ENCODE data around the gene NINL. TPM values are rescaled to one million over a fixed set of nuclear protein-coding genes. Genes with fewer than 3 reads are reported as not detected.

Gene NINL
- total and polyA plus RNA-seq, 4 donors: 1.9 to 3.6 (median 2.8) TPM

- no peak overlapping the region for H3K27ac ChIP-seq (ENCODE audit: low read depth in 1 of 2, low read length in 2 of 2)
- no peak overlapping the region for H3K9ac ChIP-seq (ENCODE audit: low read depth in 1 of 2, low read length in 2 of 2)
- H3K4me3 ChIP-seq (ENCODE audit: low read depth in 1 of 3, low read length in 3 of 3): no peak overlapping the region
- no peaks in the 10 kb centered on the region for H3K9me3 ChIP-seq (ENCODE audit: control insufficient read depth in 4 of 4, low read length in 3 of 4)
- TF ChIP-seq FOXA1 (IDR thresholded peaks at IDR 0.05): no peak
- no peak for TF ChIP-seq ATF3 (IDR thresholded peaks at IDR 0.05)
- no peak for TF ChIP-seq RXRA (IDR thresholded peaks at IDR 0.05)
- no peak for TF ChIP-seq REST (IDR thresholded peaks at IDR 0.05)
- TF ChIP-seq RAD21 (IDR thresholded peaks at IDR 0.05): no peak
- TF ChIP-seq JUND (IDR thresholded peaks at IDR 0.05): no peak
- no peak for DNase-seq (ENCODE audit: low spot score)
- no peaks in the 10 kb centered on the region for H3K27me3 ChIP-seq (ENCODE audit: control insufficient read depth in 4 of 4, insufficient read depth in 4 of 4, low read length in 3 of 4)
- no peaks in the 10 kb centered on the region for H3K36me3 ChIP-seq (ENCODE audit: control insufficient read depth in 4 of 4, insufficient read depth in 3 of 4, low read depth in 1 of 4, low read length in 3 of 4)
- whole genome bisulfite sequencing: 92% methylated on average over 2 of the region's 2 CpGs
- no peaks in the 10 kb centered on the region for H3K4me1 ChIP-seq (ENCODE audit: control insufficient read depth in 4 of 4, insufficient read depth in 4 of 4, low read length in 3 of 4)
Measured at GRCh38 chr20:25566821-25567220, 18.5 kb downstream of the NINL start.

- Histone ChIP-seq H3K9me3 (ENCODE audit: control insufficient read depth in 4 of 4, low read length in 3 of 4) (no peaks in the 10 kb centered on the region), H3K4me1 (ENCODE audit: control insufficient read depth in 4 of 4, insufficient read depth in 4 of 4, low read length in 3 of 4) (no peaks in the 10 kb centered on the region), H3K27ac (ENCODE audit: low read depth in 1 of 2, low read length in 2 of 2) (no peak overlapping the region), H3K27me3 (ENCODE audit: control insufficient read depth in 4 of 4, insufficient read depth in 4 of 4, low read length in 3 of 4) (no peaks in the 10 kb centered on the region), H3K36me3 (ENCODE audit: control insufficient read depth in 4 of 4, insufficient read depth in 3 of 4, low read depth in 1 of 4, low read length in 3 of 4) (no peaks in the 10 kb centered on the region), H3K9ac (ENCODE audit: low read depth in 1 of 2, low read length in 2 of 2) (no peak overlapping the region), H3K4me3 (ENCODE audit: low read depth in 1 of 3, low read length in 3 of 3) (no peak overlapping the region)
- TF ChIP-seq NR2F2 (IDR thresholded peaks at IDR 0.05) (no peak), EGR1 (IDR thresholded peaks at IDR 0.05; ENCODE audit: low read depth in 2 of 2) (no peak), ATF3 (IDR thresholded peaks at IDR 0.05) (no peak), GABPA (IDR thresholded peaks at IDR 0.05 in 1 of 2, conservative IDR thresholded peaks at IDR 0.05 in 1 of 2) (no peak), JUND (IDR thresholded peaks at IDR 0.05) (no peak), FOXA1 (IDR thresholded peaks at IDR 0.05) (no peak), YY1 (IDR thresholded peaks at IDR 0.05) (no peak), SP1 (IDR thresholded peaks at IDR 0.05) (no peak), TAF1 (conservative IDR thresholded peaks at IDR 0.05) (no peak), CTCF (IDR thresholded peaks at IDR 0.05; ENCODE audit: low read depth, low read length, missing input control) (no peak), HNF4A (conservative IDR thresholded peaks at IDR 0.05) (no peak), REST (IDR thresholded peaks at IDR 0.05) (no peak), MAX (IDR thresholded peaks at IDR 0.05) (no peak), HNF4G (IDR thresholded peaks at IDR 0.05) (no peak), RAD21 (IDR thresholded peaks at IDR 0.05) (no peak), RXRA (IDR thresholded peaks at IDR 0.05) (no peak)
- no peak for DNase-seq (ENCODE audit: low spot score)
- 88% methylated on average over 6 of the region's 6 CpGs for WGBS
Measured at GRCh38 chr20:25565578-25566157, 19.7 kb downstream of the NINL start.

Data from liver (tissue), 9 donors.